HG03159 (cell line): ENCODE results near the gene NFYC.

Experiments used
- ATAC-seq: cut with Tn5 transposase; IDR thresholded peaks from one replicate; pipeline ENCODE4 v1.9.1; 2021; ENCODE audit warnings: mild to moderate bottlenecking, moderate library complexity; ENCODE audit not compliant: unreplicated experiment

The NFYC gene

DNA sequence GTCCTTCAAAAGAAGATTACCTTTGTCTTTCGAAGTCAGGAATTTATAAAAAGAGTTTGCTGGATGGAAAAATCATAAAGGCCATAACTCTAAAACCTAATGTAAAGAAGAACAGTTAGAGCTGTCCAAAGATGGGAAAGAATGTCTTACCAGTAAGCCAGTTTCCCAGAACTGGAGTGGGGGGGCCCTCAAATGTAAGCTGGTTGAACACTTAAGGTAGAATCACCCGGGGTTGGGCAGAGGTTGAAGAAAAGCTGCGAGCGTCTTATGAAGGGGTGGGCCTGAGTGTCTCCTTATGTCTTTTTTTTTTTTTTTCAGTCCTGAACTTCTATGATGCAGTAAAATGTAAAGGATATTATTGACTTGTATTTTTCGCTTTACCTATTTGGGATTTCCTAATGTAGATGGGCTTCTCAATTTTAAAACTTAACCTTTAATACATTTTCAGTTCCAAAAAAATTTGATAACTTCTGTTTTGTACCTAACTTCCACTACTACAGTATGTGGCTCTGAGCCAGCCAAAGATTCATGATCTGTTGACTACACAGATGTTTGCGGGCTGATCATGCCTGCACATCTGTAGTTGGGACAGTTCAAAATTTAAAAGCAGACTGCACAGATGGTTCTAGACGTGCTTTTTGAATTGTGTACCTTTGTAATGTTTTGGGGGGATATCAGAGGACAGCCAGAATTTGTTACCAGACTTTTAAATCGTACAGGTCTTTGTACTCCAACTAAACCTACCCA is 43.6 kb downstream of the NFYC start:
- ATAC-seq, result no peak

- ATAC-seq, result no peak
Observed at GRCh38 chr1:40736085-40736531, 44.6 kb downstream of the NFYC start.

DNA sequence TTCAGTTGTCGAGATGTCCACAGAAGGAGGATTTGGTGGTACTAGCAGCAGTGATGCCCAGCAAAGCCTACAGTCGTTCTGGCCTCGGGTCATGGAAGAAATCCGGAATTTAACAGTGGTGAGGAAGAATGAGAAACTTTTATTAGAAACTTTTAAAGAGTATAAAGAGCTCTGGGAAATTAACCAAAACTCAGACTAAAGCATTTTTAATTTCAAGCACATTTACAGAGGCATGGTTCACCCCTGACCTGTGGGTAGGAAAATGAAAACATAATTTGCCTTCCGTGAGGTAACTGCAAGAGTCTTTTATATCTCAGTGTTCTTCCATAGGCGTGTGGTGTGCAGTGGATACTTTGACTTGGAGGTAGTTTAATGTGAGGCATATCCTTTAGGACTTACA is 47.3 kb downstream of the NFYC start:
- ATAC-seq, result no peak

- no peak for ATAC-seq
Observed at GRCh38 chr1:40739455-40740008, 48.0 kb downstream of the NFYC start.

- no peak for ATAC-seq
Observed at GRCh38 chr1:40740039-40740996, 48.8 kb downstream of the NFYC start.

GRCh38 chr1:40740997-40741736 is 49.7 kb downstream of the NFYC start:
- ATAC-seq, result no peak

GRCh38 chr1:40742363-40743061 is 51.0 kb downstream of the NFYC start:
- no peak for ATAC-seq

DNA sequence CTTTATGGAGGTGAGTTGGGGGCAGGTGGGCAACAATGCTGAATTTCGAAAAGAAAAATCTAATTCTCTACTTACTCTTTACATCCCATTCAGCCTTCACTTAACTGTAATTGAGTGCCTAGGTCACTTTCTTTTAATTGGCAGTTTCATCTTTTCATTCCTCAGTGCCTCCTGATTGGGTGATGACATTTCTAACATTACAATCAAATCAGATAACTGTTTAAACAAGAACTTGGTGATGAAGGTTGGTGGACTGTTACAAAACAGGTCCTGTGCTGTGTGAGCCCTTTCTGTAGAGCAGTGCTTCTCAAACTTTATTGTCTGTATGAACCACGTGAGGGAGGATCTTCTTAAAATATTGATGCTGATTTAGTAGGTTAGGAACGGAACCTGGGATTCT is 51.9 kb downstream of the NFYC start:
- ATAC-seq, result no peak

DNA sequence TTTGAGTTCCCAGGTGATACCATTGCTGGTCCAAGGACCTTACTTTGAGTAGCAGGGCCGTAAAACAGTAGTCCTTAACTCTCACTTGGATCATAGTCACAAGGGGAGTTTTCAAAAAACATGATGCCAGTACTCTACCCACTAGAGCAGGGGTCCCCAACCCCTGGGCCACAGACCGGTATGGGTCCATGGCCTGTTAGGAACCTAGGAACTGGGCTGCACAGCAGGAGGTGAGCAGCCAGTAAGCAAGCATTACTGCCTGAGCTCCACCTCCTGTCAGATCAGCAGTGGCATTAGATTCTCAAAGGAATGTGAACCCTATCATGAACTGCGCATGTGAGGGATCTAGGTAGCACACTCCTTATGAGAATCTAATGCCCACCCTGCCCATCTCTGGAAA is 52.4 kb downstream of the NFYC start:
- ATAC-seq, result no peak

DNA sequence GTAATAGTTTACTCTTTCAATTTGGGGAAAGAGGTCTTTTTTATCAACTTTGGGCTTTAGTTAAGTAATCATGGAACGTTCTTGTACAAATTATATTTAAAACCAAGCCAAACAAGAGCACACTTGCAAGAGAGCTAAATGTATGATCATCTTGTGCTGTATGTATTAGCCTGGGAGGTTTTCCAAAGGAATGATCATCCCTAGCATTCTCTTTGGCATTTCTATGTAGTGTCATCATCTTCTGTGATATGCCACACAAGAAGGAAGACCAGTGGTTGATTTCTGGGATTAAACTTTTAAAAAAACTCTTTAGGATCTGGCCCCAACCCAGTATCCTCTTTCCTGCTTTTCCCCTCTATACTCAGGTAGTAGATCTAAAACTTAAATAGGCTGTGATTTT is 53.7 kb downstream of the NFYC start:
- no peak for ATAC-seq

- ATAC-seq, result no peak
Observed at GRCh38 chr1:40746344-40747090, 55.0 kb downstream of the NFYC start.

DNA sequence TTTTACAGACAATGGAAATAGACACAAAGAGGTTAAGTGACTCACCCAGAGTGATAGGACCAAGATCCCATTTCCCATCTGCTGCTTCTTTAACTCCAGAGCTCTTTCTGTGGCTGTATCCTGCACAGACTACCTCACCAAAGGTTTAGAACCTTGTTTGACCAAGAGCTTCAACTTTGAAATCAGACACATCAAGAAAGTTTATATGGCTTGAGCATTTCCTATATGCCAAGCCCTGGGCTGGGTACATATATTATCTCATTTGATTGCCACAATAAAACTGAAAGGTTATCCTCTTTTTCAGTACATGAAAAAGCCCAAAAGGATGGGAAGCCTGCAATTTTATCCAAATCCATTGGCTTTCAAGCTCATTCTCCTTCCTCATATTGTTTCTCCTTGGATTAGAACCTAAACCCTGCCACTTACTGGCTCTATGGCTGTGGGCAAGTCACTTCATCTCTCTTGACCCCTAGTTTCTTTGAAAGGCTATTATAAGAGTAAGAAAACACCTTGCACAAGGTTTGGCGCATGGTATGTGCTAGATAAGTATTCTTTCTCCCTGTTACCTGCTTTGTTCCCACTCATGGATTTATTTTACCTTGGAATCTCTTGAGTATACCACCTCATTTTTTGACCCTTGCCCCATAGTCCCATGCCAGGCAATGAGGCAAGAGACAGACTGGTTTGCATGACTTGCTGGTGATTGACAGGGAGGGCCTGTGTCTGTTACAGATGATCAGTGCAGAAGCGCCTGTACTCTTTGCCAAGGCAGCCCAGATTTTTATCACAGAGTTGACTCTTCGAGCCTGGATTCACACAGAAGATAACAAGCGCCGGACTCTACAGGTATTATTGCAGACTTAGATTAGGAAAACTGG is 57.6 kb downstream of the NFYC start:
- no peak for ATAC-seq

GRCh38 chr1:40749817-40750216 is 58.3 kb downstream of the NFYC start:
- no peak for ATAC-seq

- ATAC-seq, result no peak
Observed at GRCh38 chr1:40750451-40750908, 59.0 kb downstream of the NFYC start.

DNA sequence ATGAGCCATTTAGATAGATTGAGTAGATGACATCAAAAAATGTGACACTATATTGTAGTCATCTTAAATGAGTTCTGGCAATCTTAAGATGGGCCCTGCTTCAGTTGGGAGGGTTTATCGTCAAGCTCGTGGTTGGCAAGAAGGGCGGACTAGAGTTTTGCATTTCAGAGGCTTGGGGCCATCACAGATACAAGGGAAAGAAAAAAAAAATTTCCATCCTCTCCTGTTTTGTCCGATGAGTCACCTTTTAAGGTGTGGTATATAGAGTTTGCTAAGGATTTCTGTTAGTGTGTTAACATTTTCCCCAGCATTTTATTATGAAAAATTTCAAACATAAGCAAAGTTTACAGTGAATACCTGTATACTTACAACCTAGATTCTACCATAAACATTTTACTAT is 60.3 kb downstream of the NFYC start:
- no peak for ATAC-seq

DNA sequence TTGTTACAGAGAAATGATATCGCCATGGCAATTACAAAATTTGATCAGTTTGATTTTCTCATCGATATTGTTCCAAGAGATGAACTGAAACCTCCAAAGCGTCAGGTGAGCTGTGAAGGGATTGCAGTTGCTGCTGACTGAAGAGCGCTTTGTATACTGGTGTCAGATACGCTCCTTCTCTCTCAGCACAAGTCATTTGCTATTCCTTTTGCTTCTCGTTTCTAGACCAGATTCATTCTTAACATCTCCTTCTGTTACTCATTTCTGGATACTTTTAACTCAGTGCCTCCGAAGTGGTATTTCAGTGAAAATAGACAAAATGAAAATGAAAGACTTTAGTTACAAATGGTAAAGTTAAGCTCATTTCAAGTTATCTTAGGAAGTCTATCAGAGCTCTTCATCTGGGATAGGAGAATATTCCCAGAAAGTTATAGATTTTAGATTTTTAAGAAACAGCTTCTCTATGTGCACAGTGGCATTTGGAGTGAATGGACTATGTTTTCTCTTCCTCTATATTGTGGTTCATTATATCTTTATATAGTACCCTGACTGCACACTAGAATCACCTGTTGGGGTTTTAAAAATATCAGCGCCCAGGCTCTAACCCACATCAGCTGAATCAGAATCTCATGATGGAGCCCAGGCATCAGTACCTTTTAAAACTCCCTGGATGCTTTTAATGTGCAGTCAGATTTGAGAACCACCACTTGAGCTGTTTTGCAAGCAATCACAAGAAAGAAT is 61.8 kb downstream of the NFYC start:
- ATAC-seq, result no peak

DNA sequence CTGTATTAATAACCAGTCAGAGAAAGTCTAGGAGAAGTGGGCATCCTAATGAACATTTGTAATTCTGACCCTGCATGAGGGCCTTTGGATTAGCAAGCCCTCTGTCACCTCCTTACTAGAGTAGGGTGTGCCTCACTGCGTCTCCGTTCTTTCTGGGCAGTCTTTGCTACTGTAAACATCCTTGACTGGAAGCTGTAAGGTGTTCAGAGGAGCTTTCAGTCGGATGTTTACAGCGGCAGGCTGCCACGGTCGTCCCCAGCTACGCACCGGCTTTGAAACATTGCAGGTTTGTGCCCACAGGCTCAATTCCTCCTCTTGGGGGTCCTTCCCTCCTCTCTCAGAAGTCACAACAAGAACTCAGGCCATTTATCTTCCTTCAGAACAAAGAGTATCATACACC is 62.7 kb downstream of the NFYC start:
- ATAC-seq, result no peak

DNA sequence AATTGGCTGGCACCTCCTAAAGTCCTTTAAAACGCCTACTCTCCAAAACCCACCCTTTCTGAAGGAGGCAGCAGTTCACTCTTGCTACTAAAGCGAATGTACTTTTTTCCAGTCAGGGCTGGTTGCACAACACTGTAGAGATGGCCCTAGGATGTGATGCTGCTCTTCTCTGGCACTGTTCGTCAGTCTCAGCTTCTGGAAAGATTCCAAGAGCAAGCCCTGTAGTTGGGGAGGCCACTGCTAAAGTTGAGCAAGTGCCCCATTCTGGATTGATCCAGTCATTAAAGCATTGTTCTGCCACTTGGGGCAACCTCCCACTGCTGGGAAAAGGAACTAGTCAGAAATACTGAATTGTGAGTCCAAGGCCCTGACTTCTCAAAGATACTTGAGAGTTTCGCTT is 63.6 kb downstream of the NFYC start:
- no peak for ATAC-seq
